ENCODE results near the gene C1QTNF5.
A peak's percentile ranks its signal among the peaks of the same experiment; 100 is the strongest.

The C1QTNF5 gene

GRCh38 chr11:119373059-119373920, 32.6 kb upstream of the C1QTNF5 start:
- no peak for DNase-seq

- DNase-seq, result no peak
These were observed 31.8 kb upstream of the C1QTNF5 start for GRCh38 chr11:119372260-119373058.

GRCh38 chr11:119371778-119372182, 31.1 kb upstream of the C1QTNF5 start:
- DNase-seq, result peak in 25 of 56 donors; percentile 37 to 78 (median 51)

GRCh38 chr11:119371067-119371601, 30.5 kb upstream of the C1QTNF5 start:
- no peak for DNase-seq

GRCh38 chr11:119370486-119371046, 29.9 kb upstream of the C1QTNF5 start:
- no peak for DNase-seq

GRCh38 chr11:119369132-119369925, 28.6 kb upstream of the C1QTNF5 start:
- no peak for DNase-seq

- DNase-seq, result peak in 9 of 56 donors; percentile 28 to 75 (median 52)
These were observed 27.7 kb upstream of the C1QTNF5 start for GRCh38 chr11:119368121-119369034.

GRCh38 chr11:119367661-119368120, 27.0 kb upstream of the C1QTNF5 start:
- no peak for DNase-seq

- DNase-seq, result peak in 1 of 56 donors; percentile 46
These were observed 26.3 kb upstream of the C1QTNF5 start for GRCh38 chr11:119366690-119367620.

- peak in 6 of 56 donors; percentile 29 to 64 (median 51) for DNase-seq
These were observed 24.4 kb upstream of the C1QTNF5 start for GRCh38 chr11:119365071-119365591.

GRCh38 chr11:119363851-119364590, 23.3 kb upstream of the C1QTNF5 start:
- peak in 26 of 56 donors; percentile 28 to 77 (median 56) for DNase-seq

- DNase-seq, result peak in 4 of 56 donors; percentile 26 to 38 (median 32)
These were observed 22.6 kb upstream of the C1QTNF5 start for GRCh38 chr11:119363081-119363850.

GRCh38 chr11:119362741-119363080, 22.0 kb upstream of the C1QTNF5 start:
- DNase-seq, result no peak

- peak in 3 of 56 donors; percentile 37 to 54 (median 50) for DNase-seq
These were observed 21.4 kb upstream of the C1QTNF5 start for GRCh38 chr11:119361941-119362725.

GRCh38 chr11:119361056-119361787, 20.5 kb upstream of the C1QTNF5 start:
- peak in 23 of 56 donors; percentile 30 to 76 (median 51) for DNase-seq
